DND-41 (cell line): ENCODE data around the gene TRPV6.

Source experiments
- ATAC-seq: fragments of 200-7000 bp; cut with Tn5 transposase; 3 replicates; pipeline ENCODE4 v1.9.1; 2021; ENCODE audit warnings: low read depth; ENCODE audit not compliant: insufficient read depth
- DNase-seq: peaks from one replicate; pipeline ENCODE4 v3.0.0-alpha.2; 2020
- H2AFZ ChIP-seq: 2 replicates; pipeline ENCODE4 v1.6.0; 2012; ENCODE audit warnings: low read depth, low read length
- H3K27ac ChIP-seq: 2 replicates; pipeline ENCODE4 v1.5.1; 2012; ENCODE audit warnings: low read length, inconsistent platforms
- H3K27me3 ChIP-seq: fragments of 200-600 bp; sonication (generic); 2 replicates; pipeline ENCODE4 v1.6.0; 2012; ENCODE audit warnings: low read length, mild to moderate bottlenecking, inconsistent platforms; ENCODE audit not compliant: insufficient read depth, poor library complexity
- H3K36me3 ChIP-seq: 2 replicates; pipeline ENCODE4 v1.5.1; 2012; ENCODE audit warnings: low read length, inconsistent platforms; ENCODE audit not compliant: insufficient read depth
- H3K4me1 ChIP-seq: 2 replicates; pipeline ENCODE4 v1.5.1; 2012; ENCODE audit warnings: mild to moderate bottlenecking, low read length; ENCODE audit not compliant: insufficient read depth
- H3K4me2 ChIP-seq: 2 replicates; pipeline ENCODE4 v1.6.0; 2012; ENCODE audit warnings: mild to moderate bottlenecking, moderate library complexity, low read length, inconsistent platforms; ENCODE audit not compliant: insufficient read depth
- H3K4me3 ChIP-seq, 2 experiments: fragments of 200-600 bp in 1 of 2; shearing (Covaris generic) in 1 of 2; 2 replicates each; pipeline ENCODE4 v1.5.1; 2012 to 2016; ENCODE audit warnings: inconsistent platforms in 2 of 2, low read length in 2 of 2, mild to moderate bottlenecking in 2 of 2, low read depth in 1 of 2, moderate library complexity in 1 of 2
- H3K79me2 ChIP-seq: 2 replicates; pipeline ENCODE4 v1.6.0; 2012; ENCODE audit warnings: low read length, inconsistent platforms; ENCODE audit not compliant: insufficient read depth
- H3K9ac ChIP-seq: 2 replicates; pipeline ENCODE4 v1.6.0; 2012; ENCODE audit warnings: low read depth, mild to moderate bottlenecking, inconsistent platforms, low read length, moderate library complexity
- H3K9me3 ChIP-seq: 2 replicates; pipeline ENCODE4 v1.5.1; 2012; ENCODE audit warnings: low read length, moderate library complexity, mild to moderate bottlenecking, inconsistent platforms; ENCODE audit not compliant: insufficient read depth, severe bottlenecking
- H4K20me1 ChIP-seq: 2 replicates; pipeline ENCODE4 v1.6.0; 2012; ENCODE audit warnings: low read length; ENCODE audit not compliant: insufficient read depth
- CTCF ChIP-seq: IDR thresholded peaks from 2 replicates; pipeline ENCODE4 v1.5.1; 2012; ENCODE audit warnings: borderline replicate concordance, low read length, moderate library complexity, mild to moderate bottlenecking; ENCODE audit not compliant: poor library complexity, severe bottlenecking; ENCODE audit errors: extremely low read depth
- EZH2 ChIP-seq: IDR thresholded peaks from 3 replicates; pipeline ENCODE4 v1.6.1; 2012; ENCODE audit warnings: borderline replicate concordance, low read depth, mild to moderate bottlenecking, moderate library complexity, low read length, inconsistent platforms; ENCODE audit not compliant: severe bottlenecking

The TRPV6 gene

DNA sequence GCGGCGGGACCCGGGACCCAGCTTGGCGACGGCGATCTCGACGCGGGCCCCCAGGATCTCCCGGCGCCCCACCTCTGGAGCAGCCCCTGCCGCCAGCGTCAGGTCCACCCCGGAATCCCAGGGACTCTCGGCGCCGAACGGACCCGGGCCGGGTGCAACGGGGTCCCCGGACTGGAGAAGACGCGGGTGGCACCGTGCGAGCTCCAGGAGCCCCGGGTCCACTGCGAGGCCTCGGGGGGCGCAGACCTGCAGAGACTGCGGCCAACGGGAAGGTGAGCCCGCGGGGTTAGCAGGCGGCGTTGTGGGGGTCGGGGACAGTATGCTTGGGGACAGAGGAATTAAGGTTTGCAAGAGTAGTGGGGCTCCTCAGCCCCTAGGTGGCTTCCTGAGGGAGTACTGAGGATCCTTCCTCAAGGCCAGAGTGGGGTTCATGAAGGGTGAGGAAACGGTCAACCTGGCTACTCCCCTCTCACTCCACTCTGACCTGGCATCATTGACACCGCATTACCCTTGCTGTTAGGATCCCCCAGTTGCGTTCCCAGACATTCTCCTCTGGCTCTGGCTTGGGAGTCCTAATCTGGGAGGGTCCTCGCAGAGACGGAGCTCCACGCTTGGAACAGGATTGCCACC is 30.3 kb downstream of the TRPV6 start:
- peak overlapping the region; percentile 78 for H3K9ac ChIP-seq
- H3K9me3 ChIP-seq: no peaks in the 10 kb centered on the region
- H2AFZ ChIP-seq: peak overlapping the region; percentile 63; the same call in 1 of the 2 replicates
- peak overlapping the region; percentile 94 for H3K4me2 ChIP-seq
- H3K79me2 ChIP-seq: peaks cover 56% of the 10 kb centered on the region
- H3K4me3 ChIP-seq: peak overlapping the region; percentile 64 to 81
- ATAC-seq (peak; percentile 9), DNase-seq (no peak)
- H3K36me3 ChIP-seq: peaks cover 37% of the 10 kb centered on the region
- peaks cover 27% of the 10 kb centered on the region for H4K20me1 ChIP-seq
- H3K4me1 ChIP-seq: peaks cover 48% of the 10 kb centered on the region
- no peaks in the 10 kb centered on the region for H3K27me3 ChIP-seq
- TF ChIP-seq EZH2 (no peak), CTCF (peak; percentile 49)
- H3K27ac ChIP-seq: peak overlapping the region; percentile 85

- H2AFZ ChIP-seq: peak within 1 kb of the TSS; percentile 72
- H3K9ac ChIP-seq: peak within 1 kb of the TSS; percentile 78
- DNase-seq: peak; percentile 78
- H3K36me3 ChIP-seq: peaks cover 31% of the 10 kb centered on the region
- no peaks in the 10 kb centered on the region for H3K9me3 ChIP-seq
- TF ChIP-seq EZH2 (no peak), CTCF (no peak)
- peak within 1 kb of the TSS; percentile 94 for H3K4me2 ChIP-seq
- peak within 1 kb of the TSS; percentile 85 for H3K27ac ChIP-seq
- no peaks in the 10 kb centered on the region for H3K27me3 ChIP-seq
- peaks cover 49% of the 10 kb centered on the region for H3K79me2 ChIP-seq
- H3K4me1 ChIP-seq: peaks cover 48% of the 10 kb centered on the region
- ATAC-seq: peak; percentile 63
- H4K20me1 ChIP-seq: peaks cover 27% of the 10 kb centered on the region
- peak within 1 kb of the TSS; percentile 64 to 81 for H3K4me3 ChIP-seq
Observed at GRCh38 chr7:142854372-142855113, 31.0 kb downstream of the TRPV6 start, which contains the start of gene EPHB6. EPHB6 (plus strand) TSS chr7:142855076; CDS start chr7:142863228, 8,152 bp downstream.

DNA sequence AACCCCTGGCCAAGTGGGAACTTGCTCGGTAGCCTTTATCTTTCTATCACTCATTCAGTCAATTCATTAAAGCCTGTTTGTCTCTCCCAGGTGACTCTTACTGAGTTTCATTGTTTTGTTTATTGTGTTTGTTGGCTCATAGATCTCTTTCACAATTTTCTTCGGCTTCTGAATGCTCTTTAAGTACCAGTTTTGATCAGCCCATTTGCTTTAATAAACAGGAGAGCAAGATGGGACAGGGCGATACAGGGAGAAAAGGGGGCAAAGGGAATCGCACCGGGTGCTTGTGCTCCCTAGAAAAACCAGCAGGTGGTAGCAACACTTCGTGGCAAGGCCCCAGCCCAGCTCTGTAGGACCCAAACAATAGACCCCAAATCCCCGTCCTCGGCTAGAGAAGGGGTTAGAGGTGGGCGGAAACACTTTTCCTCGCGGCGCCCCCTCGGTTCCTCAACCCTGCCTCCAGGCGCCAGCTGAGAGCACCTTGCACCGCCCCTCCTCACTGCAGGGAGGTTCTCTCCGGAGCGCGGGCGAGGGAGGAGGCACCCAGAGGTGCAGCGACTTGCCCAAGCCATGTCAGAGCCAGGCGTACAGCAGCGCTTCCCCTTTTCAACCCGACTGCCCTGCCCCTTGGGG is 31.7 kb downstream of the TRPV6 start:
- TF ChIP-seq EZH2 (no peak), CTCF (peak; percentile 89)
- Histone ChIP-seq H3K4me3 (peak overlapping the region; percentile 64 to 81), H3K27me3 (no peaks in the 10 kb centered on the region), H3K4me1 (peaks cover 42% of the 10 kb centered on the region), H3K9me3 (no peaks in the 10 kb centered on the region), H3K36me3 (peaks cover 26% of the 10 kb centered on the region), H3K9ac (peak overlapping the region; percentile 78), H3K79me2 (peaks cover 42% of the 10 kb centered on the region), H2AFZ (peak overlapping the region; percentile 72), H4K20me1 (peaks cover 24% of the 10 kb centered on the region), H3K27ac (peak overlapping the region; percentile 85), H3K4me2 (peak overlapping the region; percentile 94)
- peak; percentile 89 for DNase-seq
- peak; percentile 78 for ATAC-seq
